Amygdala (tissue), 56 donors: ENCODE measurements around the gene USP40.

Source experiments
- DNase-seq, 56 donors: peaks; one replicate each; lab custom pipeline; 2025; lab: John Stamatoyannopoulos, UW

The USP40 gene

DNA sequence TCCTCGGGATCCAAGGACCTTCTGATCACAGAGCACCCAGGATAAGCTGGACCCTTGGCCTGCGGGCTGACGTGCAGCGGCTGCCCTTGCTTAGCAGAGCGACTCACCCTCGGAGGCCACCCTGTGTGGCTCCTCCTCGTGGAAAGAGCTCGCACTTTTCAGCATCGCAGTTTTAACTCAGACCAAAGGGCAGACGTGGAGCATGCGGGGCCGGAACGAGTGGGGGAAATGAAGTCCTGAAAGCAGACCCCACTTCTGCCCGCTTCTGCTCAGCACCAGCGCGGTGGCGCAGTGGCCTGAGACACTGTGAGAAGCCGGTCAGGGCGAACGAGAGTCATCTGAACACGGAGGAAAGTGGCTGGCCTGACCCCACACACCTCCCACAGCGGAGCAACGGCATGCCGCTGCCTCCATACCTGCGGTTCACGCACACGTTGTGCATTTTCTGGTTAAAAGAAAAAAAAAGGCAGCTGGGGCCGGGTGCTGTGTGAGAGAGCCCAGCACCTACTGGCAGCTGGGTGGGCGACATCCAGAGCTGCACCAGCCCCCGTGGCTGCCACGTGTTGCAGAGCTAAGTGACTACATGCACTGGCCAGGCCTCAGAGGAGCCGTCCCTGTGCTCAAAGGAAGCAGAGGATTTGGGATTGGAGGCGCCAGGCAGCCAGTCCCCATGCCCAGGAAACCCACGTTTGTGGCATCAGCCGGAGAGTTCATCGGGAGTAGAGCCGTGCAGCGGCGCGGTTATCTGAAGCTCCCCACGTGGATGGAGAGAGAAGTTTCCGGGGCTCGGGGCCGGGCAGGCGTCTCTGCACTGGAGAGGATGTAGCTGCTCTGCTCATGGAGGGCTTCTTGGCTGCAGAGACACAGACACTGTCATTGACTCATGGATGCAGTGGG is 89.7 kb downstream of the USP40 start:
- DNase-seq: no peak

DNA sequence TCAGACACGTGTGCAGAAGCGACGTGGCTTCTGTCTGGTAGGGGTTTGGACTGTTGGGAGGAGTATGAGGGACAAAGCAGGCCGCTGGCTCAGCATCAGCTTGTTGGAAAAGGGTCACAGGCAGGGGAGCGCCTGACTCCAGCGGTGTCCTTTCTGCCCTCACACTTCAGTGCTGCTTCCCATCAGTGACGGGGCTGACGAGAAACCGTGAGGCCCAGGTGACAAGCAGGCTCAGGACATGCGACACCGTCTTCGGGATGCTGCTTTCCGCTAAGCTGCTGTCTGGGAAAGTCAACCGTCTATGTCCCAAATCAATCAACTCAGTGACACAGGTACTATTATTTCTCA is 90.5 kb downstream of the USP40 start:
- DNase-seq: no peak

DNA sequence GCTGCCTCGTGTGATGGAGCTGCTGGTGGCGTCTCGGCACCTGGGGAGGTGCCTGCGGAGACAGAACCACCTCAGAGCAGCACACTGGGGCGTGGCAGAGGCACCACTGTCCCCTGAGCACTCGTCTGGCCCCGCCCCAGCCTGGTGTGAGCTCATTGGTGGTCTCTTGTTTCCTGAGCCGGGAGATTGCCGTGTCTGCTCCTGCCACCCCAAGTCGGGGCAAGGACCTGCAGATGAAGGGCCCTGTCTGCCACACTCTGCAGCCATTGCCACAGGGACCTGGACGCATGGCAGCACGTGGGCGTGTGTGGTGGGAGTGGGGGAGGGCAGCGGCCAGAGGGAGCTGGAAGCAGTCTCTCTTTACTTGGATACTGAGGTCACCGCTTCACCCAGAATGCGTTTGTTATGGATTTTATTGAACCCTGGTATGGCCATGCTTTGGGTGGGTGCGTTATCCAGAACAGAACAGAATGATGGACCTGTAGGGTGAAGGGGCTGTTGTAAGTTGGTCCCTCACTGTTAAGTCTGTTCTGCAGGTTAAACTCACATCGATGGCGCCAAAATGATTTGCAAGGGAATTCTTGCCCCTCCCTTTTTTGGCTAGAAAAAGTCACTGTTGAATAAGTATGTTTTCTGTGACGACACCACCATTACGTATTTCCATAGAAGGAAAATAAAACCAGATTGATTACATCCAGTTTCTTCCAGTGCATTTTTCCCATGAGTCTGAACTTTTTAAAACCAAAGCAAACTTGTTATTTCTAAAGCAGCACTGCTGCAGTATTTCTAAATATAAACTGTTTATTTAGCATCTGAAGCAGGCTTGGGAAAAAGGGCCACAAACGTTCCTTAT is 92.0 kb downstream of the USP40 start:
- peak in 1 of 56 donors; percentile 18 for DNase-seq

DNA sequence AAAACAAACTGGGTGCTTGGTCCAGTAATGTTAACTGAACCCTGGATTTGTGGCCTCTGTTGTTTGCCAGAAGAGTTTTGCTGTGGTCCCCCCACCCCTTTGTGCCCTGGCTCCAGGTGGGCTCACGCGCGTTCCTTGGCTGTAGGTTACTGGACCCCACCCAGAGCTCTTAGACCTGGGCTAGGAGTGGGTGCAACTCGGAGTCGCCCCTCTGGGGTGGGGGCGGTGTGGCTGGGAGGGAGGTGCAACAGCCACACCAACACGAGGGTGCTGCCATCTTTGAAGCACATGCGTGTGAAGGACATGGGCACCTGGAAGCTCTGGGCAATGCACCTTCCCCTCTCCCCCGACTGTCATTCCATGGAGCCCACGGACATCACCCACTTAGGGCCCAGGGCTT is 92.7 kb downstream of the USP40 start:
- DNase-seq: no peak

DNA sequence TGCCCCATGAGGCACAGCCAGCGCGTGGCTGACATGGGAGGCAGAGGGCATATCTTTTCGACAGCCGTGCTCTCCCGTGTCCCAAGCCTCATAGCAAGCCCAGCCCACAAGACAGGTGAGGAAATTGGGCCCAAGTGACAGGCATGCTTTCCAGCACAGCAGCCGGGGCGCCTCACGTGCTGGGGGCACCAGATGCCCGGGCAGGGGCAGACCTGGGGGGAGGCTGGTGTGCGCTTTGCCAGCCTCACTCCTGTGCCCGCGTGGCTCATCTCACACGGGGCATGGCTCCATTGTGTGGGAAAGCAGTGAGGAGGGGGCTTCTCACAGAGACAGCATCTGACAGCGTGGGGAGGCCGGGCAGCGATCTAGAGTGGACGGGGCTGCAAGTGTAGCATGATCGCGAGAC is 93.2 kb downstream of the USP40 start:
- no peak for DNase-seq

DNA sequence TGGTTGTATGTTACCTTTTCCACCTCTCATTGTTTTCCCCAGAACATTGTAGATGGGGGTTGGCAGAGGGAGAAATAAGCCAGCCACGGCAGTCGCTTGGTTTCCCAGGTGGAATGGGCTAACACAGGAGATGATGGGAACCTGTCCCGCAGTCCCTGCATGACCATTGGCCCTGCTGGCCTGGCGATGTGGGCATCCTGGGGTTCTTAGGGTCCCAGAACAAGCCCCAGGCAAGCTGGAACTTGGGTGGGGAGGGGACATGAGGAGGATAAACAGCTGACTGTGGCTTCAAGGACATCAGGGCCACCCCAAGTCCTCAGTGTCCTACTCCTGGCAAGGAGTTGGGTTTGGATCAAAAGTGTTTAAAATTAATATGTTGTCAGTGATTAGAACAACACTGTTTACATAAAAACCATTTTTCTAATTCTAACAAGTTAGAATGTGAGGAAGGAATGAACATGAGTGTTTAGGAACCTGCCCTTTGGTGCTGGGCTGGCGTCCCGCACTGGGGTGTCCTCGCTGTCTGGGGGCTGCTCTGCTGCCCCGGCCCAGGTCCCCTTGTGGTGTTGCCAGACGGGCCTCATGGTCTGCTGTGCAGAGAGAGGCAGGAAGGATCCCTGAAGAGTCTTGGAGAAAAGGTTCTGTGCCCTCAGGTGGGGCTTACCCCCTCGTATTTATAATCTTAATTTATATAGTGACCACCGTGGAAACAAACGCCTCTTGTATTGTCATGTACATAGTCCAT is 95.1 kb downstream of the USP40 start:
- no peak for DNase-seq

DNA sequence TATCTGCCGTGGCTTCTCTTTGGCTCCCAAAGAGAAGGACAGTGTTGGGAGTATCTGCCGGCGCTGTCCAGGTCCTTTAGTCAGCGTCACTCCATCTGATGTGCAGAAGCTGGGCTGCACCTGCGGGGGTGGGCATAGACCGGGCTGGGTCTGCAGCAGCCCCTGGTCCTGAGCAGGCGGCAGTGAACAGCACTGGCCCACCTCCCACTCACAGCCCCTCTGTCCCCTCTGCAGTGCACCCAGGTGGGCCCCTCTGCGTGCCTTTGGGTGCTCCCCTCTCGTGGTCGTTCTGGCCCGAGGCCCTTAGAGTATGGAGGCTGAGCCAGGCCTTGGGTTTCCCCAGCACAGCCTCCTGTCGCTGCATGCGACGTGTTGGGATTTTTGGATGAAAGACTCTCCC is 95.7 kb downstream of the USP40 start:
- no peak for DNase-seq

DNA sequence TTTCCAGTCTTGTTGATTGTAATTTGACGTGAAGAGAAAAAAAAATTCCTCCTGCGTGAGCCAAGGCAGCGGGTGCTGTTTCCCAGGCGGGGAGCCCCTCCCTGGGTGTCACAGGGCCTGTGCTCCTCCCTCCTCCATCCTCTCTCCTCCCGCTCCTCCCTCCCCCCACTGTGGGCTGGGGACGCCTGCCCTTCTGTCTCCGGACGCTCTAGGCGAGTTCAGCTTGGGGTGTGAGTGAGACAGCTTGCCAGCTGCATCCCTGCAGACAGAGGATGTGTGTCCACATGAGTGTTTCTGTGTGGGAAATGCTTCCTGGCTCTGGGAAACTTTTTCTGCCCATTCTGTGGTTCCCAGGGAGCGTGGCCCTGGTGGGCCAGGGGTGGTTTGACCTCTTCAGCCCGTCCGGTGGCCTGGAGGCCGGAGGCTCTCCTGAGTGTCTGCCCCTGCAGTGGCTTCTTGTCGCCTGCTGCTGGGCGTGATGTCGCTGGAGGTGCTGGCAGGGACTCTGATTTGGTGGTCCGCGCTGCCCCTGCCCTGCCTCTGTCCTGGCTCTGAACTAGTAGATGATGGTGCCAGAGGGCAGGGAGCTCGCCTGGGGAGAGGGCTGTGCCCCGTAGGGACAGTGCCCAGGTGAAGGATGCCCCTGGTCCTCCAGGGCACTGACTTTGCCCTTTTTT is 96.4 kb downstream of the USP40 start:
- DNase-seq: peak in 50 of 56 donors; percentile 37 to 90 (median 70)

DNA sequence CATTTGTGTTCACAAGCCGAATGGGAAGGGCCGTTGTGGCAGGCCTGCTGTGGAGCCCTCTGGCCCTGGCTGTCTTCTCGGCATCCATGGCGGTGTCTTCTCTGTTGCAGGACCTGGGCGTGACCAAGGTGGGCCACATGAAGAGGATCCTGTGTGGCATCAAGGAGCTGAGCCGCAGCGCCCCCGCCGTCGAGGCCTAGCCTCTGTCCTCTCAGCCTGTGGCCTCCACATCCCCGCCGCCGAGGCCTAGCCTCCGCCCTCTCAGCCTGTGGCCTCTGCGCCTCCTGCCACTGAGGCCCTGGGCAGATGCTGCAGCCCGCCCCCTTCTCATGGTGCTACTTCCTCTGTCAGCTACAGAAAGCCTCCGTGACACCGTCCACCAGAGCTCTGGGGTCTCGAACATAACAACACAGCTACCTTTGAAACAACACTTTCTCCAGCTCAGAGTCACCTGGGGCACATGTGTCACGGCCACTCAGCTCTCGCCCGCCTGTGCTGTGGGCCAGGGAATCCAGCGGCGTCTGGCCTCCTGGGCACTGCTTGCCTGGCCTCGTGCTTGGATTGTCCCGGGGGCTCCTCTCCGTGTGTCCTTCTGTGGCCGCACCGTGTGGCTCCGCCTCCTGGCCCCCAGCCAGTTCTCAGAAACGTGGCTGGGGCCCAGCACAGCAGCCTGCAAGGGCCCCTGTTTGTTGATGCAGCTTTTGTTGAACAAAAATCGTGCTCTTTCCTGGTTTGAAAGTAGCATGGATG is 97.1 kb downstream of the USP40 start:
- peak in 30 of 56 donors; percentile 41 to 79 (median 68) for DNase-seq

DNA sequence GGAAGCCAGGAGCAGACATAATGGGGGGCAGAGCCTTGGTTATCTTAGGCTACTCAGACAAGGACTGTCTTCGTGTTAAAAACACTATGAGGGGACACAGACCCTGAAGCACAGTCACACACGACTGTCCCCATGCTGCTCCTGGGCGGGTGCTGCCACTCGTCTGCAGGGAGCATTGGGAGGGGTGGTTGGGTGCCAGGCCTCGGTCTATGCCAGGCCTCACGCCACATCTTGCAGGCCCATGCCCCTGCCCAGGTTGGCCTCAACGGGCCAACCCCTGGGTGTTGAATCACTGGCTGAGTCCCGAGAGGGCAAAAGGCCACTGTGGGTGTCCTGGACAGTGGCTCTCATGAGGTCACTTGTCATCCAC is 97.9 kb downstream of the USP40 start:
- DNase-seq: no peak

DNA sequence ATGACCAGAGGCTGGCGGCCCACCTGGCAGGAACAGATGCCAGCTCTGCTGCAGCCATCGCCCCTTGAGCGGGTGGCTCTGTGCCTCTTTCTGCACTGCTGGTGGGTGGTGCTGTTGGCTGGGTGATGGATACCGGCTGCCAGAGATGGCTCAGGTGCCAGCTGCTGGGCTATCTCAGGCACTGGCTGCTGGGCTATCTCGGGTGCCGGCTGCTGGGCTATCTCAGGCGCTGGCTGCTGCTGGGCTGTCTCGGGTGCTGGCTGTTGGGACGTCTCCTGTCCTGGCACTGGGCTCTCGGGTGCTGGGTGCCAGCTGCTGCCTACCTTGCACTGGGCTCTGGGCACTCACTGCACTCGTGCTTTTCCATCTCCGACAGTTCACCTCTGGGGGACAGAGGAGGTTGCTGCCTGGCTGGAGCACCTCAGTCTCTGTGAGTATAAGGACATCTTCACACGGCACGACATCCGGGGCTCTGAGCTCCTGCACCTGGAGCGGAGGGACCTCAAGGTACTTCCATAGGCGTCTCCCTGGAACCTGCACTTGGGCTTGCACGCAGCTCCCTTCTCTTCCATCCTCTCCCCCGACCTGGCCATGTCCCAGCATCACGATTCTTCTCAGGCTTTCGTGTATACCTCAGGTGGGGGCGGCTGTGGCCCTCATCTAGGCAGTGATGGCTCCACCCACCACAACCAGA is 98.4 kb downstream of the USP40 start:
- no peak for DNase-seq

DNA sequence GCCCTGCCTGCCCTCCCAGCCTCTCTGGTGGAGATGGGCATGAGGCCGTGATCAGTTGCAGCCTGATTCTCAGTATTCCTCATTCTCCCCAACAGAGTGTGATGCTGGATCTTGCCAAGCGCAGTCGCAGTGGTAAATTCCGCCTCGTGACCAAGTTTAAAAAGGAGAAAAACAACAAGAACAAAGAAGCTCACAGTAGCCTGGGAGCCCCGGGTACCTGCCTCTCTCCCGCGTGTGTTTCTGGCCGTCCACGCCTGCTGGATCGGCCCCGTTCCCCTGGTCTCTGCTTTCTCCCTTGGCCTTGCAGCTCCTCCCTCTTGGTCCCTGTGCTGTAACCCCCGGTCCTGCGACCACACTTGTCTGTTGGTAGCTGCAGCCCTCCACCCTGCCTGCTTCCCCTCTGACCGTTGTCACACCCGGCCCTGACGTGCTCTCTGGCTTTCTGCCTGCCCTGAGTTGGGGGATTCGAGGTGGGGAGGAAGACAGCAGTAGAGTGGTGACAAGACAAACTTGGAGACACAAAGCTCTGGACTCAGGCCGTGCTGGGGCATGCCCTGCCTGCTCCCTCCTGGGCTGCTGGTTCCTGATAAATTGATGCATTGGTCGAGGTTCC is 99.5 kb downstream of the USP40 start:
- DNase-seq: peak in 10 of 56 donors; percentile 9 to 43 (median 24)

DNA sequence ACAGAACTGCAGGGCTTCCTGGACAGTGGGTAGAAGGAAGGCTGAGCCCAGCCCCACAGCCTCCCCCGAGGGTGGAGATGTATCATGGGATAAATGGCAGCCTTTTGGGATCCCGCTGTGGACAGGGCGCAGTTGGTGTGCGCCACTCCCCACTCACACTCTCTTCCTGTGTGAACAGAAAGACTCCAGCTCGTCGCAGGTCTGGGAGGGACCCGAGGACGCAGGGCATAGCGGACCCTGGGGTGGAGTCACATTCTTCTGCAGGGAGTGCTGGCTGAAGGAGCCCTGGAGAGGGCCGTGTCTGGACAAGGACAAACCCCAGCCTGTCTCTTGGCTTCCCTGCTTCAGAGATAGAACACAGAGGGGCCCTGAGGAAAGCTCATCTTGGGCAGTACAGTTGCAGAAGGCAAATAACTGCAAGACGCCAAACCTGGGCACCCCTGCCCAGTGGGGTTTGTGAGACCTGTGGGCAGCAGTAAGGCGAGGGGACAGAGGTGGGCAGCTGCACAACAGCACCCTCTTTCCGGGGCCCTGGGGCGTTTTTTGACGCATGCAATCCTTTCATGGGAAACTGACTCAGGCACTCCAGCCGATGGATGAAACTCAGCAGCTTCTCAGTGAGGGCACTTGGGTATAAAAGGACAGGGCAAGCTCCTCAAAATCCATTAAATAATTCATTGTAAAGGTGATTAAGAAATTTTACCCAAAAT is 101.9 kb downstream of the USP40 start:
- no peak for DNase-seq

DNA sequence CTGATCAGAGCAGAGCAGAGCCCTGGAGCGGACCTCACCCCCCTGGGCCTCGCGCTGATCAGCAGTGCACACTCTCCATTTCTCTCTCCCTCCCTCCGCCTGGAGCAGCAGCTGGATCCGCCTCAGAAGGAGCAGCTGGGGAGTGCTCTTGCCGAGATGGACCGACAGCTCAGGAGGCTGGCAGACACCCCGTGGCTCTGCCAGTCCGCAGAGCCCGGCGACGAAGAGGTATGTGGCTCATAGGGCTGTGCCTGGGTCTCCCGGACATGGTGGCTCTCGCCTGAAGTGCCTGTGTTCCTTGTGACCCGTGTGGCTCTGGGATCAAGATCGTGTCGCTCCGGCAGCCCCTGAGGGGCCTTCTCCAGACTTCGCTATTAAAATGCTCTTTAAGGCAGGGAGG is 102.5 kb downstream of the USP40 start:
- DNase-seq: no peak

DNA sequence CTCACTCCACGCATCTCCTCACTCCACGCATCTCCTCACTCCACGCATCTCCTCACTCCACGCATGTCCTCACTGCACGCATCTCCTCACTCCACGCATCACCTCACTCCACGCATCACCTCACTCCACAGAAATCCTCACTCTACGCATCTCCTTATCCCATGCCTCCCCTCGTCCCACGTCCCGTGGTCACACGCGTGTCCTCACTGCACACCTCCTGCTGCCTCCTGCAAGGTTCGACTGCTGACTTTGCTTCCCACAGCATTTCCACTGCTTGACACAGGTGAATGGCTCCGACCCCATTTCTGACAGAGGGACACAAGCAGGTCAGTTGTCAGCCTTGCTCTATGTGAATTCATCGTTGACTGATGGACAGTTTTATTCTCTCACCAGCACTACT is 103.0 kb downstream of the USP40 start:
- no peak for DNase-seq

DNA sequence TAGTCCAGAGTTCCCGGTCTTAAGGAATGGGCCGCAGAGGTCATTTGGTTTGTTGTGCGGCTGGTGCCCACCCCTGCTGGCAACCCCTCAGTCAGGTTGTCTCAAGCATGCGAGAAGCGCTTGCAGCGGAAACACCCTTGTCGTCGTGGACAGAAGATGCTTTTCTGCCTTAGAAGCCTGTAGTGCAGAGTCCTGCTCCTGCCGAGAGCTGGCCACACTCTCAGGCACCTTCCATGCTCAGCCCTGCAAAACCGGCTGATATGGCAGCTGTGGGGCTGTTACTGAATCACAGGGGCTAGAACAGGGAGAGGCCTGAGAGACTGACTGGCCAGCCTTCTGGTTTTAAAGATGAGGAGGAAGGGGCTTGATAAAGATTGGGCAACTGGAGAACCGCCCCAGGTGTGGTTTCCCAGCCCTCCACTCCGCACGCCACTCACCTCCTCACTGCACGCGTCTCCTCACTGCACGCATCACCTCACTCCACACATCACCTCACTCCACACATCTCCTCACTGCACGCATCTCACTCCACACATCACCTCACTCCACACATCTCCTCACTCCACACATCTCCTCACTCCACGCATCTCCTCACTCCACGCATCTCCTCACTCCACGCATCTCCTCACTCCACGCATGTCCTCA is 103.6 kb downstream of the USP40 start:
- DNase-seq: no peak

DNA sequence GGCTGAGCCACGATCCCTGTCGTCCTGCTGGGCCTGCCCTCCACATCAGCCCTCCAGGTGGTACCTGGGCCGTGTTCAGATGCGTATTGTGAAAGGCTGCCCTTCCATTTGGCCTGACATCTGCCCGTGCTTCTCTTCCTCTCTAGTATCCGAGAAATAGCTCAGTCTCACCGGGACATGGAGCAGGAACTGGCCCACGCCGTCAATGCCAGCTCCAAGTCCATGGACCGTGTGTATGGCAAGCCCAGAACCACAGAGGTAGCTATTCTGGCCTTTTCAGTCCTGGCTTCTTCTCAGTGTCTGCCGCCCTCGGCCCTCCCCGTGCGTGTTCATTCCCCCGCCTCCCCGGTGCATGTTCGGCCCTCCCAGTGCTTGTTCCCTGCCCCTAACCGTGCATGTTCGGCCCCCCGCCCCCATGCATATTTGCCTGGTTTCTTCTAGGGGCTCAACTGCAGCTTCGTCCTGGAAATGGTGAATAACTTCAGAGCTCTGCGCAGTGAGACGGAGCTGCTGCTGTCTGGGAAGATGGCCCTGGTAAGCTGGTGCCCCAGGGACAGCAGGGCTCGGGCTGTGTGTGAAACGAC is 104.3 kb downstream of the USP40 start:
- DNase-seq: no peak
